Measurements from ENCODE around the gene RAD23B.
"Not testable (repeated sequence)": the region's sequence is repeated elsewhere in the genome, so short reads cannot be mapped to it uniquely, and the experiment has no call there.

RAD23B gene

GRCh38 chr9:107282759-107283622, at the start of gene RAD23B:
TSS of gene RAD23B (plus strand) at chr9:107283279. CDS start at chr9:107283630, 351 bp downstream.
- peak; percentile 97 for DNase-seq

- no peak for DNase-seq
These were observed 47.2 kb upstream of the RAD23B start for GRCh38 chr9:107235765-107236442.

- DNase-seq = no peak
These were observed 45.2 kb upstream of the RAD23B start for GRCh38 chr9:107237873-107238272.

- no peak for DNase-seq
These were observed 43.6 kb upstream of the RAD23B start for GRCh38 chr9:107239474-107239873.

GRCh38 chr9:107240260-107240659, 42.8 kb upstream of the RAD23B start:
- DNase-seq = no peak

- DNase-seq = no peak
These were observed 40.7 kb upstream of the RAD23B start for GRCh38 chr9:107242073-107243030.

GRCh38 chr9:107243742-107244141, 39.3 kb upstream of the RAD23B start:
- no peak for DNase-seq

- DNase-seq = no peak
These were observed 36.5 kb upstream of the RAD23B start for GRCh38 chr9:107246259-107247254.

GRCh38 chr9:107248714-107249113, 34.4 kb upstream of the RAD23B start:
- no peak for DNase-seq

- no peak for DNase-seq
These were observed 33.9 kb upstream of the RAD23B start for GRCh38 chr9:107249131-107249533.

GRCh38 chr9:107249665-107250285, 33.3 kb upstream of the RAD23B start:
- no peak for DNase-seq

- DNase-seq = no peak
These were observed 31.2 kb upstream of the RAD23B start for GRCh38 chr9:107251756-107252322.

- DNase-seq = no peak
These were observed 24.2 kb upstream of the RAD23B start for GRCh38 chr9:107258919-107259318.

GRCh38 chr9:107259751-107260313, 23.2 kb upstream of the RAD23B start:
- DNase-seq = not testable (repeated sequence)

- DNase-seq = no peak
These were observed 22.5 kb upstream of the RAD23B start for GRCh38 chr9:107260437-107261081.

- no peak for DNase-seq
These were observed 22.0 kb upstream of the RAD23B start for GRCh38 chr9:107261106-107261505.

GRCh38 chr9:107263289-107263688, 19.8 kb upstream of the RAD23B start:
- no peak for DNase-seq

- DNase-seq = no peak
These were observed 16.3 kb upstream of the RAD23B start for GRCh38 chr9:107266624-107267368.

- DNase-seq = no peak
These were observed 14.5 kb upstream of the RAD23B start for GRCh38 chr9:107268560-107268959.
